SK-N-SH treated with all-trans-retinoic acid at 6 μM for 48 hours (cell line): ENCODE results near the gene FAM228A.

Experiments
- ESRRG ChIP-seq: fragments of 250-450 bp; sonication (Bioruptor Pico); IDR thresholded peaks from 2 replicates; pipeline ENCODE4 v1.6.1; 2021; ENCODE audit warnings: mild to moderate bottlenecking
- ZC3H10 ChIP-seq: fragments of 250-450 bp; sonication (Bioruptor Pico); IDR thresholded peaks from 2 replicates; pipeline ENCODE4 v1.5.1; 2021; ENCODE audit warnings: mild to moderate bottlenecking, moderate library complexity
- ZFP30 ChIP-seq: fragments of 450-650 bp; formaldehyde crosslinking; IDR thresholded peaks from 2 replicates; pipeline ENCODE4 v1.5.0; 2022; ENCODE audit warnings: mild to moderate bottlenecking, moderate library complexity
- ZNF70 ChIP-seq: fragments of 450-650 bp; formaldehyde crosslinking; IDR thresholded peaks from 2 replicates; pipeline ENCODE4 v1.5.0; 2020; ENCODE audit warnings: mild to moderate bottlenecking, moderate library complexity
- ZNF8 ChIP-seq: fragments of 450-650 bp; formaldehyde crosslinking; IDR thresholded peaks from 2 replicates; pipeline ENCODE4 v1.5.0; 2020; ENCODE audit warnings: mild to moderate bottlenecking, moderate library complexity
- TF ChIP-seq, protein P1 (sequence below): fragments of 250-450 bp; sonication (Bioruptor Pico); IDR thresholded peaks from 2 replicates; pipeline ENCODE4 v1.5.1; 2020; ENCODE audit warnings: low read depth, mild to moderate bottlenecking, moderate library complexity
- TF ChIP-seq, protein P2 (sequence below): fragments of 250-450 bp; sonication (Bioruptor Pico); IDR thresholded peaks from 2 replicates; pipeline ENCODE4 v1.8.0; 2020; ENCODE audit warnings: mild to moderate bottlenecking, moderate library complexity, borderline replicate concordance
- TF ChIP-seq, protein P3 (sequence below): fragments of 250-450 bp; sonication (Bioruptor Pico); IDR thresholded peaks from 2 replicates; pipeline ENCODE4 v1.5.0; 2020; ENCODE audit warnings: mild to moderate bottlenecking, moderate library complexity
- TF ChIP-seq, protein P4 (sequence below): fragments of 250-450 bp; sonication (Bioruptor Pico); IDR thresholded peaks from 2 replicates; pipeline ENCODE4 v1.5.1; 2021; ENCODE audit warnings: mild to moderate bottlenecking, moderate library complexity

DNA sequence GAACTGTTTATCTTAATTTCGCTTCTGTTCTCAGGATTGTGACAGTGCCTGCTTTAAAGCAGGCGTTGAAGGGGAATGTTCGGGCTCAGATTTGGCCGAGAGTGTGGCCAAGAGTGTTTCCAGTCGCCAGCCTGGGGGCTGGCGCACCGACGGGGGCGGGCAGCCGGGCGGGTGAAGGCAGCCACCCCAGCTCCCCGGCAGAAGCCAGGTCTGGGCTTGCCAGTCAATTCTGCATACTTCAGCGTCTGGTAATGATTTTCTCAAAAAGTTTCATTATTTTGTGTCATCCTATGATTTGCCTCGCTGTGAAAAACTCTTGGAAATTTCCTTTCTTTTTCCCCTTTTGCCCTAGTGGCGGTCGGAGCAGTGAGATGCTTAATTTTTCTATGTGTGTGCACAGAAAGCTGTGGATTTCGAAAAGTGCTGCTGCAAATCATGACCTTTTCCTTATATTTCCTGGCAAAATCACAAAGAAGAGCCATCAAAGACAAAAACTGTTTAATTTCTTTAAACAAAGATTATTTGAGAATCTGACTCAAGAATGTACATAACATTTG lies 856 bp downstream of the FAM228A start:
- TF ChIP-seq, protein P1, sequence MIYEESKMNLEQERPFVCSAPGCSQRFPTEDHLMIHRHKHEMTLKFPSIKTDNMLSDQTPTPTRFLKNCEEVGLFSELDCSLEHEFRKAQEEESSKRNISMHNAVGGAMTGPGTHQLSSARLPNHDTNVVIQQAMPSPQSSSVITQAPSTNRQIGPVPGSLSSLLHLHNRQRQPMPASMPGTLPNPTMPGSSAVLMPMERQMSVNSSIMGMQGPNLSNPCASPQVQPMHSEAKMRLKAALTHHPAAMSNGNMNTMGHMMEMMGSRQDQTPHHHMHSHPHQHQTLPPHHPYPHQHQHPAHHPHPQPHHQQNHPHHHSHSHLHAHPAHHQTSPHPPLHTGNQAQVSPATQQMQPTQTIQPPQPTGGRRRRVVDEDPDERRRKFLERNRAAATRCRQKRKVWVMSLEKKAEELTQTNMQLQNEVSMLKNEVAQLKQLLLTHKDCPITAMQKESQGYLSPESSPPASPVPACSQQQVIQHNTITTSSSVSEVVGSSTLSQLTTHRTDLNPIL (CRISPR knock-in tag), result no peak
- TF ChIP-seq, protein P2, sequence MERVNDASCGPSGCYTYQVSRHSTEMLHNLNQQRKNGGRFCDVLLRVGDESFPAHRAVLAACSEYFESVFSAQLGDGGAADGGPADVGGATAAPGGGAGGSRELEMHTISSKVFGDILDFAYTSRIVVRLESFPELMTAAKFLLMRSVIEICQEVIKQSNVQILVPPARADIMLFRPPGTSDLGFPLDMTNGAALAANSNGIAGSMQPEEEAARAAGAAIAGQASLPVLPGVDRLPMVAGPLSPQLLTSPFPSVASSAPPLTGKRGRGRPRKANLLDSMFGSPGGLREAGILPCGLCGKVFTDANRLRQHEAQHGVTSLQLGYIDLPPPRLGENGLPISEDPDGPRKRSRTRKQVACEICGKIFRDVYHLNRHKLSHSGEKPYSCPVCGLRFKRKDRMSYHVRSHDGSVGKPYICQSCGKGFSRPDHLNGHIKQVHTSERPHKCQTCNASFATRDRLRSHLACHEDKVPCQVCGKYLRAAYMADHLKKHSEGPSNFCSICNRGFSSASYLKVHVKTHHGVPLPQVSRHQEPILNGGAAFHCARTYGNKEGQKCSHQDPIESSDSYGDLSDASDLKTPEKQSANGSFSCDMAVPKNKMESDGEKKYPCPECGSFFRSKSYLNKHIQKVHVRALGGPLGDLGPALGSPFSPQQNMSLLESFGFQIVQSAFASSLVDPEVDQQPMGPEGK, result no peak
- TF ChIP-seq, protein P3, sequence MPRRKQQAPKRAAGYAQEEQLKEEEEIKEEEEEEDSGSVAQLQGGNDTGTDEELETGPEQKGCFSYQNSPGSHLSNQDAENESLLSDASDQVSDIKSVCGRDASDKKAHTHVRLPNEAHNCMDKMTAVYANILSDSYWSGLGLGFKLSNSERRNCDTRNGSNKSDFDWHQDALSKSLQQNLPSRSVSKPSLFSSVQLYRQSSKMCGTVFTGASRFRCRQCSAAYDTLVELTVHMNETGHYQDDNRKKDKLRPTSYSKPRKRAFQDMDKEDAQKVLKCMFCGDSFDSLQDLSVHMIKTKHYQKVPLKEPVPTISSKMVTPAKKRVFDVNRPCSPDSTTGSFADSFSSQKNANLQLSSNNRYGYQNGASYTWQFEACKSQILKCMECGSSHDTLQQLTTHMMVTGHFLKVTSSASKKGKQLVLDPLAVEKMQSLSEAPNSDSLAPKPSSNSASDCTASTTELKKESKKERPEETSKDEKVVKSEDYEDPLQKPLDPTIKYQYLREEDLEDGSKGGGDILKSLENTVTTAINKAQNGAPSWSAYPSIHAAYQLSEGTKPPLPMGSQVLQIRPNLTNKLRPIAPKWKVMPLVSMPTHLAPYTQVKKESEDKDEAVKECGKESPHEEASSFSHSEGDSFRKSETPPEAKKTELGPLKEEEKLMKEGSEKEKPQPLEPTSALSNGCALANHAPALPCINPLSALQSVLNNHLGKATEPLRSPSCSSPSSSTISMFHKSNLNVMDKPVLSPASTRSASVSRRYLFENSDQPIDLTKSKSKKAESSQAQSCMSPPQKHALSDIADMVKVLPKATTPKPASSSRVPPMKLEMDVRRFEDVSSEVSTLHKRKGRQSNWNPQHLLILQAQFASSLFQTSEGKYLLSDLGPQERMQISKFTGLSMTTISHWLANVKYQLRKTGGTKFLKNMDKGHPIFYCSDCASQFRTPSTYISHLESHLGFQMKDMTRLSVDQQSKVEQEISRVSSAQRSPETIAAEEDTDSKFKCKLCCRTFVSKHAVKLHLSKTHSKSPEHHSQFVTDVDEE (CRISPR knock-in tag), result no peak
- TF ChIP-seq, protein P4, sequence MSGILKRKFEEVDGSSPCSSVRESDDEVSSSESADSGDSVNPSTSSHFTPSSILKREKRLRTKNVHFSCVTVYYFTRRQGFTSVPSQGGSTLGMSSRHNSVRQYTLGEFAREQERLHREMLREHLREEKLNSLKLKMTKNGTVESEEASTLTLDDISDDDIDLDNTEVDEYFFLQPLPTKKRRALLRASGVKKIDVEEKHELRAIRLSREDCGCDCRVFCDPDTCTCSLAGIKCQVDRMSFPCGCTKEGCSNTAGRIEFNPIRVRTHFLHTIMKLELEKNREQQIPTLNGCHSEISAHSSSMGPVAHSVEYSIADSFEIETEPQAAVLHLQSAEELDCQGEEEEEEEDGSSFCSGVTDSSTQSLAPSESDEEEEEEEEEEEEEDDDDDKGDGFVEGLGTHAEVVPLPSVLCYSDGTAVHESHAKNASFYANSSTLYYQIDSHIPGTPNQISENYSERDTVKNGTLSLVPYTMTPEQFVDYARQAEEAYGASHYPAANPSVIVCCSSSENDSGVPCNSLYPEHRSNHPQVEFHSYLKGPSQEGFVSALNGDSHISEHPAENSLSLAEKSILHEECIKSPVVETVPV (CRISPR knock-in tag), result no peak
- no peak for TF ChIP-seq ESRRG (CRISPR knock-in tag)
- no peak for TF ChIP-seq ZFP30
- no peak for TF ChIP-seq ZC3H10
- TF ChIP-seq ZNF8 (CRISPR knock-in tag), result no peak
- no peak for TF ChIP-seq ZNF70 (CRISPR knock-in tag)
